RWPE2 (cell line): ENCODE measurements around the gene ZNF467.

Experiments
- ATAC-seq: fragments of 200-7000 bp; cut with Tn5 transposase; 3 replicates; pipeline ENCODE4 v1.9.1; 2021; ENCODE audit warnings: low read depth
- DNase-seq: peaks from one replicate; pipeline ENCODE4 v3.0.0-alpha.2; 2020; ENCODE audit warnings: low spot score
- H3K27ac ChIP-seq: fragments of 450-650 bp; 2 replicates; pipeline ENCODE4 v1.5.1; 2017; ENCODE audit warnings: mild to moderate bottlenecking; ENCODE audit not compliant: poor library complexity, severe bottlenecking
- H3K27me3 ChIP-seq: fragments of 250-450 bp; sonication (Bioruptor Pico); 2 replicates; pipeline ENCODE4 v1.5.1; 2021; ENCODE audit warnings: mild to moderate bottlenecking, moderate library complexity; ENCODE audit not compliant: insufficient read depth, poor library complexity, severe bottlenecking
- H3K36me3 ChIP-seq: fragments of 250-450 bp; sonication (Bioruptor Pico); 2 replicates; pipeline ENCODE4 v1.5.1; 2020; ENCODE audit warnings: low read depth, mild to moderate bottlenecking, moderate library complexity
- H3K4me1 ChIP-seq: fragments of 250-450 bp; sonication (Bioruptor Pico); 2 replicates; pipeline ENCODE4 v1.5.1; 2021; ENCODE audit warnings: mild to moderate bottlenecking, moderate library complexity; ENCODE audit not compliant: insufficient read depth, poor library complexity, severe bottlenecking
- H3K4me3 ChIP-seq: fragments of 250-450 bp; sonication (Bioruptor Pico); 2 replicates; pipeline ENCODE4 v1.5.1; 2021; ENCODE audit warnings: mild to moderate bottlenecking, moderate library complexity; ENCODE audit not compliant: severe bottlenecking
- H3K9me3 ChIP-seq: fragments of 250-450 bp; sonication (Bioruptor Pico); 2 replicates; pipeline ENCODE4 v1.5.1; 2021; ENCODE audit warnings: mild to moderate bottlenecking, moderate library complexity; ENCODE audit not compliant: severe bottlenecking
- TF ChIP-seq, protein P1 (sequence below): fragments of 450-650 bp; IDR thresholded peaks from one replicate; pipeline ENCODE4 v1.5.1; 2017; ENCODE audit warnings: mild to moderate bottlenecking, moderate library complexity; ENCODE audit not compliant: poor library complexity, severe bottlenecking

ZNF467 gene

DNA sequence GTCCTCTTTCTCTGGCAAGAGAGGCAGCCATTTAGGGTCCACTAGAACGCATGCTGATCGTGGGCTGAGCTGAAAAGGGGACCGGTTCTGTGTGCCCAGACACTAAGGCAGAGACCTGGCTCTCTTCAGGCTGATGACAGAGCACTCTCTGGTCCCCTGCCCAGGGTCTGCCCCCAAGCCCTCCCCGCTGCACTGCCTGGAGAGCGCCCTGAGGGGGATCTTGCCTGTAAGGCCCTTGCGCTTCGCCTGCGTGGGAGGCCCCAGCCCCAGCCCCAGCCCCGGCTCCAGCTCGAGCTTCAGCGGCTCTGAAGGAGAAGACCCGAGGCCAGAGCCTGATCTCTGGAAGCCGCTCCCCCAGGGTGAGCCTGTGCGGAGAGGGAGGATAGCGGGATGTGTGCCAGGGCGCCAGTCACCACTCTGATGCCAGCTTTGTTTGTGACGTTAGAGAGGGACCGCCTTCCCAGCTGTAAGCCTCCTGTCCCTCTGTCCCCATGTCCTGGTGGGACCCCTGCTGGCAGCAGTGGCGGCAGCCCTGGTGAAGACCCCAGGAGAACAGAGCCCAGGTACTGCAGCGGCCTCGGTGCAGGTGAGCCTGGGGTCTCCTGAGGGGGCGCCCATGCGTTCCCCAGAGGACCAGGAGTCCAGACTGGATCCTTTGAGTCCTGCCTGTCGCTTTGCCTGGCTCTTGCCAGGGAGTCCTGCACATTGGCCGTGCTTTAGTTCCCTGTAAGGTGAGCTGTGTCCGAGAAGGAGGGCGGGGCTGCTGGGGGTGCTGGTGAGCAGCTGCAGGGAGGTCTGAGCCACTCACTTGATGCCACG lies 43.2 kb downstream of the ZNF467 start:
- H3K36me3 ChIP-seq = no peaks in the 10 kb centered on the region; the same call in 1 of the 2 replicates
- DNase-seq = no peak
- ATAC-seq = no peak
- no peaks in the 10 kb centered on the region for H3K27me3 ChIP-seq
- H3K9me3 ChIP-seq = no peaks in the 10 kb centered on the region
- no peak overlapping the region for H3K27ac ChIP-seq
- TF ChIP-seq, protein P1, sequence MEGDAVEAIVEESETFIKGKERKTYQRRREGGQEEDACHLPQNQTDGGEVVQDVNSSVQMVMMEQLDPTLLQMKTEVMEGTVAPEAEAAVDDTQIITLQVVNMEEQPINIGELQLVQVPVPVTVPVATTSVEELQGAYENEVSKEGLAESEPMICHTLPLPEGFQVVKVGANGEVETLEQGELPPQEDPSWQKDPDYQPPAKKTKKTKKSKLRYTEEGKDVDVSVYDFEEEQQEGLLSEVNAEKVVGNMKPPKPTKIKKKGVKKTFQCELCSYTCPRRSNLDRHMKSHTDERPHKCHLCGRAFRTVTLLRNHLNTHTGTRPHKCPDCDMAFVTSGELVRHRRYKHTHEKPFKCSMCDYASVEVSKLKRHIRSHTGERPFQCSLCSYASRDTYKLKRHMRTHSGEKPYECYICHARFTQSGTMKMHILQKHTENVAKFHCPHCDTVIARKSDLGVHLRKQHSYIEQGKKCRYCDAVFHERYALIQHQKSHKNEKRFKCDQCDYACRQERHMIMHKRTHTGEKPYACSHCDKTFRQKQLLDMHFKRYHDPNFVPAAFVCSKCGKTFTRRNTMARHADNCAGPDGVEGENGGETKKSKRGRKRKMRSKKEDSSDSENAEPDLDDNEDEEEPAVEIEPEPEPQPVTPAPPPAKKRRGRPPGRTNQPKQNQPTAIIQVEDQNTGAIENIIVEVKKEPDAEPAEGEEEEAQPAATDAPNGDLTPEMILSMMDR = no peak
- H3K4me3 ChIP-seq = no peak overlapping the region
- H3K4me1 ChIP-seq = no peaks in the 10 kb centered on the region

DNA sequence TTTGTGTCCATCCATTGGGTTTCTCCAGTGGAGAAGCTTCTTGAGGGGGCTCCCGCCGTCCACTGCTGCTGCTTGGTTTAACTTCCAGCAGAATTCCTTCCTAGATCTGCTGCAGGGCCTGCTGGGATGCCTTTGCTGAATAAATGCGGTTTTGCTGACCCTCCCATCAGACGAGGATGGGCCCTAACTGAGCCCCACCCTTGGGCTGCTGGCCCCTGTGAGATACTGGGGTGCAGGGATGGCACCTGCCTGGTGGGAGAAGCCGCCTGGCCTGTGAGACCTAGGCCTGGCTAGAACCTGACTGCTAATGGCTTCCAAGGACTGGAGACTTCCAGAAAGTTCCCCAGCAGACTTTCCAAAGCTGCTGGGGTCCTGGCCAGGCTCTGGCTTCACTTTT lies 43.8 kb downstream of the ZNF467 start:
- no peaks in the 10 kb centered on the region; the same call in 1 of the 2 replicates for H3K36me3 ChIP-seq

DNA sequence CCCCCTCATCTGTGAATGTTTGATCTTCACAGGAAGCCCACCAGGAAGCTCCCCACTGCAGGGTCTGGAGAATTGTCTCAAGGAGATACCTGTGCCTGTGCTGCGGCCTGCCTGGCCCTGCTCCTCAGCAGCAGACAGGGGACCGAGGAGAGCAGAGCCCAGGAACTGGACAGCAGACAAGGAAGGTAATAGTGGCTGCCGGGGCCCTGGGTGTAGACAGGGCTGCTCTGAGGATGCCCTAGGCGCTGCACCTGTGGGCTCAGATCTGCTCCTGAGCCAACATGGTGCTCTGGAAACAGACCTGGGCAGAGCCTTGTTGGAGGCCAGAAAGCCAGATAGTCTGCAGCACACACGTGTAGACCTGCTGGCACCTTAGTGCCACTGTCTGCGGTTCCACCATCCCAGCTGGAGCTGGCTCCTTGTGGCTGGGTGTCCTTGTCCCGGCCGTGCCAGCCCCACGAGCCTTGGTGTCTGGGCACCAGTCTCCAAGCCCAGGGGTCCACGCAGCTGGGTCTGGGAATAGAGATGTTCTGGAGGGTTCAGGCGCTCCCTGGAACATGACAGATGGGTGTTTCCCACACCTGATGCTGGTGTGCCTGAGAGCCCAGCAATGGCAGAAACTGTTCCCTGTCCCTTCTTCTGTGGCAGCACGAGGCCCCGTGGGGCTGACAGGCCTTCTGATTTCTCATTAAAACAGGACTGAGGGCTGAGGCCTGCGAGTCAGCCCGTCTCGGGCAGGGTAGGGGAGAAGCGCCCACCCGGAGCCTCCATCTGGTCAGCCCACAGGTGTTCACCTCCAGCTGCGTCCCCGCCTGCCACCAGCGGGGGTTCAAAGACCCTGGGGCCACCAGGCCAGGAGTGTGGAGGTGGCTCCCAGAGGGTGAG lies 44.7 kb downstream of the ZNF467 start:
- H3K36me3 ChIP-seq = peaks cover under 1% of the 10 kb centered on the region; the same call in 1 of the 2 replicates
- H3K27me3 ChIP-seq = no peaks in the 10 kb centered on the region

More for the DNA sequence above, 43.8 kb downstream of the ZNF467 start:
- Histone ChIP-seq H3K27ac (no peak overlapping the region), H3K4me1 (no peaks in the 10 kb centered on the region), H3K9me3 (no peaks in the 10 kb centered on the region), H3K27me3 (no peaks in the 10 kb centered on the region), H3K4me3 (no peak overlapping the region)
- DNase-seq (no peak), ATAC-seq (no peak)
- TF ChIP-seq, protein P1 = no peak

DNA sequence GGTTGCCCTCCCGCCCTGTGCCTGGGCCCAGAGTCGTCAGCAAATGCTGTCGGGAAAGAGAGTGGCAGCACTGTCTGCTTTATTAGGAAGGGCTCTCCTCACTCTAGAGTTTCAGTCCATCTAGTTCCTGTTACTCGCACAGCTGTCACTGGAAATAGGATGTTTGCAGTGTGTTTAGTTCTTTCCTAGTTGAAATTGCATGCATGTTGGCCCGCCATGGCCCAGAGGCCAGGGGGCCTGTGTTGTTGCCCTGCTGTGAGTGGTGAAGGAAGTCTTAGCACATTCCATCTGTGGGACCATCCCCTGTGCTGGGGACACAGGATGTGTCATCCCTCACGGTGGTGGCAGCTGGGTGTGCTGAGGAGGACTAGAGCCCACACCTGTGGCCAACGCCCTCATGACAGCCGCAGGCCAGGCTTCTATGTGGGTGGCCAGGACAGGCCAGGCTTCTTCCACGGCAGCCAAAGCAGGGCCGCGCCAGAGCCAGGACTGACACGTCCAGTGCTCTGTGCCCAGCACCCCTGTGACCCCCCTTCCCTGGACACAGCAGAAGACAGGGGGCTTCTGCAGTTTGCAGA lies 45.4 kb downstream of the ZNF467 start:
- Histone ChIP-seq H3K36me3 (peaks cover 5% of the 10 kb centered on the region; the same call in 1 of the 2 replicates), H3K4me1 (no peaks in the 10 kb centered on the region), H3K27ac (no peak overlapping the region), H3K4me3 (no peak overlapping the region), H3K27me3 (no peaks in the 10 kb centered on the region), H3K9me3 (no peaks in the 10 kb centered on the region)
- DNase-seq (no peak), ATAC-seq (no peak)
- TF ChIP-seq, protein P1 = no peak

More for the DNA sequence above, 44.7 kb downstream of the ZNF467 start:
- TF ChIP-seq, protein P1 = no peak
- DNase-seq = no peak
- Histone ChIP-seq H3K9me3 (no peaks in the 10 kb centered on the region), H3K27ac (no peak overlapping the region), H3K4me3 (no peak overlapping the region), H3K4me1 (no peaks in the 10 kb centered on the region)
- no peak for ATAC-seq
